ENCODE measurements around the gene ATP6V1G1.

Gene ATP6V1G1

GRCh38 chr9:114587345-114588202, at the start of gene ATP6V1G1:
TSS of gene ATP6V1G1 (plus strand) at chr9:114587769. CDS start at chr9:114587839, 70 bp downstream.
- TF ChIP-seq CTCF (IDR thresholded peaks at IDR 0.05; ENCODE audit: low read length, missing control alignments) = peak; percentile 10
- H3K4me3 ChIP-seq (replicated peaks; ENCODE audit: low read depth, low read length) = peak within 1 kb of the TSS; percentile 86
- DNase-seq (ENCODE audit: low read depth) = peak; percentile 99

- H3K4me3 ChIP-seq (replicated peaks; ENCODE audit: low read depth, low read length) = no peak overlapping the region
- no peak for TF ChIP-seq CTCF (IDR thresholded peaks at IDR 0.05; ENCODE audit: low read length, missing control alignments)
- no peak for DNase-seq (ENCODE audit: low read depth)
Observed at GRCh38 chr9:114538241-114538640, 49.3 kb upstream of the ATP6V1G1 start.

- no peak for TF ChIP-seq CTCF (IDR thresholded peaks at IDR 0.05; ENCODE audit: low read length, missing control alignments)
- H3K4me3 ChIP-seq (replicated peaks; ENCODE audit: low read depth, low read length) = no peak overlapping the region
- no peak for DNase-seq (ENCODE audit: low read depth)
Observed at GRCh38 chr9:114539701-114540380, 47.7 kb upstream of the ATP6V1G1 start.

GRCh38 chr9:114545055-114545454, 42.5 kb upstream of the ATP6V1G1 start:
- no peak overlapping the region for H3K4me3 ChIP-seq (replicated peaks; ENCODE audit: low read depth, low read length)
- DNase-seq (ENCODE audit: low read depth) = no peak
- no peak for TF ChIP-seq CTCF (IDR thresholded peaks at IDR 0.05; ENCODE audit: low read length, missing control alignments)

- no peak for DNase-seq (ENCODE audit: low read depth)
- no peak for TF ChIP-seq CTCF (IDR thresholded peaks at IDR 0.05; ENCODE audit: low read length, missing control alignments)
- no peak overlapping the region for H3K4me3 ChIP-seq (replicated peaks; ENCODE audit: low read depth, low read length)
Observed at GRCh38 chr9:114546851-114547250, 40.7 kb upstream of the ATP6V1G1 start.

GRCh38 chr9:114549697-114550330, 37.8 kb upstream of the ATP6V1G1 start:
- TF ChIP-seq CTCF (IDR thresholded peaks at IDR 0.05; ENCODE audit: low read length, missing control alignments) = no peak
- no peak overlapping the region for H3K4me3 ChIP-seq (replicated peaks; ENCODE audit: low read depth, low read length)
- DNase-seq (ENCODE audit: low read depth) = peak; percentile 56
